Kidney (tissue), 14 donors: ENCODE data around the gene TCF3. TPM values are rescaled to one million over a fixed set of nuclear protein-coding genes. Genes with fewer than 3 reads are reported as not detected.

Experiments used
- DNase-seq, 5 donors: peaks; one replicate each; pipeline ENCODE4 v3.0.0-alpha.2; 2013 to 2020
- FAIRE-seq: peaks from 2 replicates; lab custom pipeline; 2012; peaks lifted over from hg19 to GRCh38; lab: Jason Lieb, UNC
- H3K27ac ChIP-seq, 2 donors: one replicate each; pipeline ENCODE4 v1.7.0; 2013; ENCODE audit warnings: low read depth in 2 of 2, low read length in 2 of 2, inconsistent platforms in 1 of 2
- H3K27me3 ChIP-seq: one replicate; pipeline ENCODE4 v1.7.1; 2013; ENCODE audit warnings: low read length, inconsistent platforms; ENCODE audit not compliant: control insufficient read depth, insufficient read depth
- H3K36me3 ChIP-seq, 3 donors: one replicate each; pipeline versions ENCODE4 v1.7.0 to v1.7.1; 2013; ENCODE audit warnings: low read length in 3 of 3, control low read depth in 1 of 3, inconsistent platforms in 1 of 3; ENCODE audit not compliant: insufficient read depth in 3 of 3, control insufficient read depth in 2 of 3
- H3K4me1 ChIP-seq, 3 donors: one replicate each; pipeline versions ENCODE4 v1.7.0 to v1.7.1; 2013; ENCODE audit warnings: low read length in 3 of 3, inconsistent platforms in 1 of 3, low read depth in 1 of 3; ENCODE audit not compliant: control insufficient read depth in 2 of 3, insufficient read depth in 2 of 3
- H3K4me3 ChIP-seq, 3 donors: one replicate each; pipeline versions ENCODE4 v1.7.0 to v1.8.1; 2013; ENCODE audit warnings: low read length in 3 of 3, control low read depth in 1 of 3, inconsistent platforms in 1 of 3
- H3K9ac ChIP-seq, 3 donors: one replicate each; pipeline versions ENCODE4 v1.7.0 to v1.7.1; 2013; ENCODE audit warnings: low read length in 3 of 3, control low read depth in 1 of 3, inconsistent platforms in 1 of 3
- H3K9me3 ChIP-seq, 3 donors: one replicate each; pipeline versions ENCODE4 v1.7.0 to v1.7.1; 2013; ENCODE audit warnings: low read length in 3 of 3, control low read depth in 1 of 3, inconsistent platforms in 1 of 3; ENCODE audit not compliant: control insufficient read depth in 2 of 3, insufficient read depth in 1 of 3
- intact Hi-C: fragments of 100-400 bp; cut with DNase I; formaldehyde crosslinking; loops from one replicate; pipeline ENCODE4 v1.11.1; 2022
- polyA plus RNA-seq: library from polyadenylated mRNA; stranded (reverse); fragments of 350-450 nt; fragmentation: Illumina TruSeq; extraction: RNeasy Lipid Tissue Mini Kit (QIAGEN cat#74804); gene quantifications from one replicate; pipeline ENCODE4 v1.2.3, GENCODE V29; 2014; ENCODE audit warnings: low read depth, low replicate concordance; ENCODE audit not compliant: insufficient read depth
- total RNA-seq: library from RNA; stranded (reverse); fragmentation: NEBNext Ultra II Directional; extraction: Animal tissue kit (Norgen Biotek cat#: 25700); gene quantifications from one replicate; pipeline ENCODE4 v1.2.1, GENCODE V29; 2021
- TF ChIP-seq, protein P1 (sequence below): IDR thresholded peaks from 3 replicates; pipeline ENCODE4 v1.5.1; 2012; ENCODE audit warnings: mild to moderate bottlenecking, moderate library complexity, borderline replicate concordance; ENCODE audit not compliant: insufficient read depth; ENCODE audit errors: extremely low read depth
- donor health status: control.
- donor health status: control.
- donor health status: control.
- donor health status: control.
- donor health status: control.
- donor health status: DM: yes; HTN: yes; CAD: no.
- donor health status: Normal renal cell carcinoma (clear cell type).

TCF3 gene
- total and polyA plus RNA-seq, 2 donors from 2014 or later: 20.3 to 50.2 TPM

DNA sequence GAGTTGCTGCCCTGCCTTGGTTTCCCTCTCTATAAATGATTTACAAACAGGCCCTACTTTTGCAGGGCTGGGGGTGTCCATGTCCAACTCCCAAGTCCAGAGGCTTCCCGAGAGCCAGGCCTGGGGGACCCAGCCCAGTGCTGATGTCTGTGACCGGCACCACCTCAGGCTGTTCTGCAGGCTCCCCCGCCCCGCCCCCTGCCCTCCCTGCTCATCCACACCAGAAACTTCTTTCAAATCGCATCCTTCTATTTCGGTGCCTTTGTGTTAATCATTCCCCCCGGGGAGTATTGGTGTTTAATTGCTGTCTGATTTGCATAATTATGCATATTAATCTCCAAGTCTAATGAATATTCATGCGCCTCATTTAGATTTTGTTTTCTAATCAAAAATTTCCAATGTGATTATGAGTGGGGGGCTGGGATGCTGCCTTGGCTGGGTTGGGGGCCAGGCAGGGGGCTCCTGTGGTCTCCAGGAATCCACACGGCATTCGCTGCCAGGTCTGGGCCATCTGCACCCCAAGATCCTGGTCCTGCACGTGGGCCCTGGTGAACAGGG, 19.1 kb downstream of the TCF3 start:
- intact Hi-C loops: no loop called here
- Histone ChIP-seq H3K9me3 (no peaks in the 10 kb centered on the region), H3K27me3 (no peaks in the 10 kb centered on the region), H3K4me3 (no peak overlapping the region), H3K9ac (no peak overlapping the region), H3K27ac (no peak overlapping the region), H3K4me1 (no peaks in the 10 kb centered on the region), H3K36me3 (peaks cover 0 to 3% (median 0%) of the 10 kb centered on the region in 3 donors)
- TF ChIP-seq, protein P1, sequence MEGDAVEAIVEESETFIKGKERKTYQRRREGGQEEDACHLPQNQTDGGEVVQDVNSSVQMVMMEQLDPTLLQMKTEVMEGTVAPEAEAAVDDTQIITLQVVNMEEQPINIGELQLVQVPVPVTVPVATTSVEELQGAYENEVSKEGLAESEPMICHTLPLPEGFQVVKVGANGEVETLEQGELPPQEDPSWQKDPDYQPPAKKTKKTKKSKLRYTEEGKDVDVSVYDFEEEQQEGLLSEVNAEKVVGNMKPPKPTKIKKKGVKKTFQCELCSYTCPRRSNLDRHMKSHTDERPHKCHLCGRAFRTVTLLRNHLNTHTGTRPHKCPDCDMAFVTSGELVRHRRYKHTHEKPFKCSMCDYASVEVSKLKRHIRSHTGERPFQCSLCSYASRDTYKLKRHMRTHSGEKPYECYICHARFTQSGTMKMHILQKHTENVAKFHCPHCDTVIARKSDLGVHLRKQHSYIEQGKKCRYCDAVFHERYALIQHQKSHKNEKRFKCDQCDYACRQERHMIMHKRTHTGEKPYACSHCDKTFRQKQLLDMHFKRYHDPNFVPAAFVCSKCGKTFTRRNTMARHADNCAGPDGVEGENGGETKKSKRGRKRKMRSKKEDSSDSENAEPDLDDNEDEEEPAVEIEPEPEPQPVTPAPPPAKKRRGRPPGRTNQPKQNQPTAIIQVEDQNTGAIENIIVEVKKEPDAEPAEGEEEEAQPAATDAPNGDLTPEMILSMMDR: no peak
- DNase-seq (no peak), FAIRE-seq (no peak)

DNA sequence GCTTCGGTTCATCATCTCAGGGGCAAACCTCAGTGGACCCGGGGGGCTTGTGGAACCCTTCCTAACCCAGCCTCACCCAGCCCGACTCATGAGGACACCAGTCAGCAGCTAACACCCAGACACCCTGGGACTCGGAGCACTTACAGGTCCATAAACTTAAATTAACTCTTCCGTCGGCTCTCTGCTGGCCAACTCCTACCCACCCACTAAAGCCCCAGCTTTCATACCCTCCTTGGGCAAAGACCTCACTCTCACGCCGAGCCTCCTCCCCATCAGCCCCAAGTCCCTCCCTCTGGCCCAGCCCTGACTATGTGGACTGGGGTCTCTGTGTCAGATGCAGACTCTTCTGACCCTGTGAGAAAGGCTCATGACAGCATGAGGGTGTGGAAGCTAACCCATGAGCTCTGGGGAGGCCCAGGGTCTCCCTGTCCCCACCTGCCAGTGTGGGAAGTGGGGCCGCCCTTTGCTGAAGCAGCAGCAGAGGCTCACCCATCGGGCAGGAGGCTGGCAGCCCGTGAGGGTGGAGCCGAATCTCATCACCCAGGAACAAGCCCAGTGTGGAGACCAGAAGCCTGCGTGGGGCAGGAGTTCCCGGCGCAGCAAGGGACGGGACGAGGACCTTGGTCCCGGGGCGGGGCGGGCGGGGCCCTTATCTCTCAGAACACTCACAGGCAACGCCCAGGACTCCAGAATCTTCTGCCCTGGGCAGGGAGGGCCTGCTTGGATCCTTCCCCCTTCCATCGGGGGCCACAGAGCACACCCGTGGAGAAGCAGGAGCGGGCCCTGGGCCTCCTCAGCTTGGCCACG, 19.8 kb downstream of the TCF3 start:
- no peaks in the 10 kb centered on the region for H3K27me3 ChIP-seq
- H3K9me3 ChIP-seq: no peaks in the 10 kb centered on the region
- H3K9ac ChIP-seq: no peak overlapping the region
- TF ChIP-seq, protein P1: no peak
- H3K4me1 ChIP-seq: no peaks in the 10 kb centered on the region
- H3K4me3 ChIP-seq: no peak overlapping the region
- FAIRE-seq: no peak
- no peak overlapping the region for H3K27ac ChIP-seq
- no peak for DNase-seq
- peaks cover 0 to 3% (median 0%) of the 10 kb centered on the region in 3 donors for H3K36me3 ChIP-seq
- intact Hi-C loops: no loop called here

DNA sequence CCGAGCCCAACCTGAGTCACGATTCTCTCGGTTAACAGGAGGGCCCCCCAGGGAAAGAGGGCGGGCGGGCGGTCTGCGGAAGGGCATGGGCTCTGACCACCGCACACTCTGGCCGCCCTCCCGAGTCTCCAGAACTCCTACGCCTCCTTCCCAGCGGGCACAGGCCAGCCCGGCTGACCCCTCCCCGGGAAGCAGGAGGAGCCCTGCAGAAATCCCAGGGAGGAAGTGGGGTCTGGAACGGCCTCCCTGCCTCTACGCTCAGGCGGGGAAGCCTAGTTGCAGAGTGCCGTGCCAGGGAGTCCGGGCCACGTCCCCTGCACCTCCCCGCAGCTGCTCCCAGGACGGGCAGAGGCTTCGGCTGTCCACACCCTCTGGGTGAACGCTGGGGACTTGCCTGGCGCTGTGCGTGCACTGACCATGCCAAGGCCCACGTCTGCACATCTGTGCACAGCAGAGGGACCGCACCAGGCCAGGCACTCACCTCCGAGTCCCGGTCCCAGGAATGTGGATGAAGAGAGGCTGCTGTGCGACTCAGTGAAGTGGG, 20.8 kb downstream of the TCF3 start:
- Histone ChIP-seq H3K9me3 (no peaks in the 10 kb centered on the region), H3K4me3 (no peak overlapping the region), H3K36me3 (peaks cover 0 to 3% (median 0%) of the 10 kb centered on the region in 3 donors), H3K27ac (no peak overlapping the region), H3K9ac (no peak overlapping the region), H3K4me1 (no peaks in the 10 kb centered on the region), H3K27me3 (no peaks in the 10 kb centered on the region)
- FAIRE-seq: no peak
- TF ChIP-seq, protein P1: no peak
- intact Hi-C loops: no loop called here
- no peak for DNase-seq
